SKM-1 treated with dmso at 0.1 percent for 144 hours (cell line): ENCODE data around the gene CCT8.

Source experiments
- DNase-seq: peaks from one replicate; lab custom pipeline; 2025; ENCODE audit not compliant: unreplicated experiment; lab: John Stamatoyannopoulos, UW

The CCT8 gene, protein sequence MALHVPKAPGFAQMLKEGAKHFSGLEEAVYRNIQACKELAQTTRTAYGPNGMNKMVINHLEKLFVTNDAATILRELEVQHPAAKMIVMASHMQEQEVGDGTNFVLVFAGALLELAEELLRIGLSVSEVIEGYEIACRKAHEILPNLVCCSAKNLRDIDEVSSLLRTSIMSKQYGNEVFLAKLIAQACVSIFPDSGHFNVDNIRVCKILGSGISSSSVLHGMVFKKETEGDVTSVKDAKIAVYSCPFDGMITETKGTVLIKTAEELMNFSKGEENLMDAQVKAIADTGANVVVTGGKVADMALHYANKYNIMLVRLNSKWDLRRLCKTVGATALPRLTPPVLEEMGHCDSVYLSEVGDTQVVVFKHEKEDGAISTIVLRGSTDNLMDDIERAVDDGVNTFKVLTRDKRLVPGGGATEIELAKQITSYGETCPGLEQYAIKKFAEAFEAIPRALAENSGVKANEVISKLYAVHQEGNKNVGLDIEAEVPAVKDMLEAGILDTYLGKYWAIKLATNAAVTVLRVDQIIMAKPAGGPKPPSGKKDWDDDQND

DNA sequence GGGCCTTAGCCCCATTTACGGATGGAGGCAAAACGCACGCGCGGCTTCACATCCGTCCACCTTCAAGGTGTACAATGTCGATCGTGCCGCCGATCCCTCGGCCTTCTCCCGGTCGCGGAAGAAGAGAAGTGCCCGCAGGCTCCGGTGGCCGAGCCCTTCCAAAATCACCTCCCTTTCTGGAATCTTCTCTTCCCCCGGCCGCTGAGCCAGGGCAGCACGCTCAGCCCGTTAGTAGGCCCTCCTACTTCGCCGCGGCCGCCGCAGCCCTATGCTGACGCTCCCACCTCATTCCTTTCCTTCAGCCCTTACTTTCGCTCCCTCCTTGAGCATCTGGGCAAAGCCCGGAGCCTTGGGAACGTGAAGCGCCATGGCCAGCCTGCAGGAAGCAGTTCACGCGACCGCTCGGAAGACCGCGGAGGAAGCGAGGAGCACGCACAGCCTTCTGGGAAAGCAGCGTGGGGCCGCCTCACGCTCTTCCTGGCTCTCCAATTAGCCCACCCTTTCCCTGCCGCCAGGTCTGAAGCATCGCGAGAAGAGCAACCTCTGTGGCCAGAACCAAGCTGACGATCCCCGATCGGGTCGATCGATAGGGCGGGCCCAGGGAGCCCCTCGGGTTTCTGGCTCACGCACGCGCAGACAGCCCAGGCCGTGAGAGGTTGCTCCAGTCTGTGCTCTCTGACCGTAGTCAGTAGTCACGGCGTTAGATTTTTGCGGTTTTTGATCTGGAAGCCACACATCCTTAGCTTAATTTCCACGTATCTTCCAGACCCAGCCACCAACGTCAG, at the start of gene CCT8:
Gene CCT8 (minus strand): TSS at position 427 of the 785 bp plus-strand sequence. CDS start 58 bp downstream, at position 369.
- DNase-seq, result peak; percentile 99

- no peak for DNase-seq
These were observed 48.3 kb upstream of the CCT8 start for GRCh38 chr21:29121759-29122158.

DNA sequence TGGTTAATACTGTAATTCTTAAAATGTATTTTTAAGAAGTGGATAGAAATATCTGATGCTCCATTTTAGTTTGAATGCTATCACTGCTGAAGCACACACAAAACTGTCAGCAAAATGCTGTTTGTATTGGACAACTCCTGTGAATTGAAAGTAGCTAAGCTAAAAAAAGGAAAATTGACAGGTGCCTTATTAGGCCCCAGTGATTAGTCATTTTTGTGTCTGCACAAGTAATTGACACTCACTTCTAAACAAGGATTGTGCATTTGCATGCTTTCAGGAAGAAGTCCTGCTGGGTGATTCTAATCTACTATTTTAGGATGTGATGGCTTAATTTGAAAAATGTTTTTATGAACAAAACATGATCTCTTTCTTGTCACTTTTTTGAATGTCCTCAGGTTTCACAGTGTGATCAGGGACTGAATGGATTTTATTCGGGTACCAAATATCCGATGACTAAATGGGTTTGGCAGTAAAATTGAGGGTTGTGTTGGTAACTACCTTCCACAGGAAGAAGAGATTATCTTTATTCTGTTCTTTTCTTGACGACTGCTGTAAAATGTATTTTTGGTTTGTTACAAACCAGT, 44.0 kb upstream of the CCT8 start:
- no peak for DNase-seq

DNA sequence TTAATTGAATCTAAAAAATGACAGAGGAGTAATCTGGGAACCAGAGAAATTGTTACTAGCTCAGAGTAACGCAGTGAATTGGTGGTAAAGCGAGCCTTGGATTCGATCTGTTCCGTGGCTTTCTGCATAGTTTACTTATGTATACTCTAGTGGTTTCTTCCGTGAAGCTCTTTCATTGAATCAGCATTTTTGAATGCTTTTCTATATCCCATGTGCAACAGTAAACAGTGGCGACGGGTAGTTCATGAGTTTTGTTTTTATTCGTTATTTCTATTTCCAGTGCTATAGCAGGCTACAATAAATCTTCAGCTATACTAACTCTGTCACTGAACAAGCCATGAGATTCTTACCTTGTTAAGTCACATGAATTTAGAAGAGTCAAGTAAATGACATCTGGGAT, 42.5 kb upstream of the CCT8 start:
- DNase-seq, result no peak

DNA sequence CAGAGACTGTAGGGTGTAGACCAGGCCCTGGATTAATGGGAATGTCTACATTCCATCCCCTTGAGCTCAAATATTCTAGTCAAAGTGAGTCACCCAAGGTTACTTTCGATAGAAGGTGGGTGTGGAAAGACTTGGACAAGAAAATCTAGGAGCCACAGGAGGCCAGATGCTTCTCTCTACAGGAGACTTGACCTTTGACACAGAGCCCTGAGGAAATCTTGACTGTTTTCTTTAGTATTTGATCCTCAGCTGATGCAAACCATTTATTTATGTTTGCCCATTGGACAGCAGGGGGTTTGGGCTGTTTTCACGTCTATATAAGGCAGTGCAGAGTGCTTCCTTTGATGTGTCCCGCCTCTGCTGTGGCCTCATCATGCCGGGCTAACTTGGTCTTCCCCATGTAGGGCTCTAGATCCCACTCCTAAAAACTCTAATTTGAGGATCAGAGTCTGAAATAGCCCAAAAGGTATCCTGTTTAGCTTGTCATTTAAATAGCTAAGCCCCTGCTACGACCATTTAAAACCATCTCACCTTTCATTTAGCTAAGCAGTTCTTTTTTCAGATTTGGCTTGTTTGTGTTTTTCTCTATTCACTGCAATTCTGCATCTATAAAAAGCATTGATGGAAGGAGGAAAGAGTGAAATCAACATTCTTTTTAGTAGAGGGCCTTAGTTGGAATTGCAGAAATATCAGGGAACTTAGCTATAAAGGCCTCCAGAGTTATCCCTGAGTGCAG, 41.5 kb upstream of the CCT8 start:
- DNase-seq, result no peak

DNA sequence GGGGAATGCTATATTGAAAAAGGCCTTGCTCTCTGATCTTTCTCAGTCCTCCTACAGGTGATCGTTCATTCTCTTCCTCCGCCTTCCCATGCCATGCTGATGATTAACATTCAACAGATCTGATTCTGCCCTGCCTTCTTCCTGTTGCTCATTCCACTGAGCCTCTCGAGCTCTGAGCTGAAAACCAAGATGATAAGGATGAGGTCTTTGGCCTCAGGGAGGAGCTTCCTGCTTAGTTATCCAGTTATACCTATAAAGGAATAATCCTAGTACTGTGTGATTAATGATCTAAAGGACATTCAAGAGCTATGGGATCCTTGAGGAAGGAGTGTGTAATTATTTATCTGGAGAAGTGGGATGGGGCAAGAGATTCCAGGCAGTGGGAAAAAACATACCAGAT, 31.8 kb upstream of the CCT8 start:
- no peak for DNase-seq

GRCh38 chr21:29104239-29104708, 30.8 kb upstream of the CCT8 start:
- no peak for DNase-seq

DNA sequence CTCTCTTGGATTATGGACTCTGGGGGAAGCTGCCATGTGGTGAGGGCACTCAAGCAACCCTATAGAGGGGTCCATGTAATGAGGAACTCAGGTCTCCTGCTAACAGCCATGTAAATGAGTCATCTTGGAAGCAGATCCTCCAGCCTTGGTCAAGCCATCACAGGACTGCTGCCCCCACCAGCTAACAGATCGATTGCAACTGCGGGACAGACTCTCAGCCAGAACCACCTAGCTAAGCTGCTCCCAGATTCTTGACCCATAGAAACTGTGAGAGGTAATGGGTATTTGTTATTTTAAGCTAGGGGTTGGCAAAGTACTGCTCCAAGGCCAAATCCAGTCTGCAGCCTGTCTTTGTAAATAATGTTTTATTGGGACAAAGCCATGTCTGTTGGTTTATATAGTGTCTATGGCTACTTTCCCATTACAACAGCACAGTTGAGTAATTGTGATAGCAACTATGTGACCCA, 29.4 kb upstream of the CCT8 start:
- no peak for DNase-seq

GRCh38 chr21:29098156-29098555, 24.7 kb upstream of the CCT8 start:
- no peak for DNase-seq

GRCh38 chr21:29096218-29097015, 23.0 kb upstream of the CCT8 start:
- DNase-seq, result peak; percentile 18

DNA sequence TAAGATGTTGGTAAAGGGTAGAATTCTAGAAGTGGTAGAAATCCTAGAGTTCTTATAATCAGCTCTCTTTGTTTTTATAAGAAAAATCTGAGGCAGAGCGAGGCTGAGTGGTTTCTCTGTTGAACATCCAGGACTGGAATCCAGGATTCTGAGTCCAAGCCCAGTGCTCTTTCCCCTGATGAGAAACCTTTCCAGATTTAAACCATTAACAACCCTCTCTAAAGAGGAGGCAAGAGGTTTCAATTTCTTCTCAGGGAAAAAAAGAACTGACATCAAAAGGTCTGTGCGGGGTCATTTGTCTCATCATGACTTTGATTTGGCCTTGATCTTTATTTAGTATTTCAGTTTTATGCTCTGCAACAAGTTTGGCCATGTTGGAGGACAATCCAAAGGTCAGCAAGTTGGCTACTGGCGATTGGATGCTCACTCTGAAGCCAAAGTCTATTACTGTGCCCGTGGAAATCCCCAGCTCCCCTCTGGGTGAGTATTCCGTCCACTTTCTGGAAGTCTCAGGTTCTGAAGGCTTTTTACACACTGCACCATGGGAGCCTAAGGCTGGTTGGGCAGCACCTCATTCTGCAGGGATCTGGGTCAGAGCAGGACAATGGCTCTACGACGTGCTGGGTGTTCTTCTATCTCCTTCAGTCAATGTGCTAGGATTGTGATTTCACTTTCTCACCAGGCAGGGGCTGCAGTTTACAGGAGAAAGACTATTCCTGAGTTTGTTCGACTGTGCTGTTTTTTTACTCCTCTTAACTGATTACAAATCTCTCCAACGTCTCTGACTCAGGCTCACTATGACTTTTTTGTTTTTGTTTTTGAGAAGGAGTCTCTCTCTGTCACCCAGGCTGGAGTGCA, 18.9 kb upstream of the CCT8 start:
- DNase-seq, result no peak

- DNase-seq, result no peak
These were observed 17.6 kb upstream of the CCT8 start for GRCh38 chr21:29091033-29091432.

DNA sequence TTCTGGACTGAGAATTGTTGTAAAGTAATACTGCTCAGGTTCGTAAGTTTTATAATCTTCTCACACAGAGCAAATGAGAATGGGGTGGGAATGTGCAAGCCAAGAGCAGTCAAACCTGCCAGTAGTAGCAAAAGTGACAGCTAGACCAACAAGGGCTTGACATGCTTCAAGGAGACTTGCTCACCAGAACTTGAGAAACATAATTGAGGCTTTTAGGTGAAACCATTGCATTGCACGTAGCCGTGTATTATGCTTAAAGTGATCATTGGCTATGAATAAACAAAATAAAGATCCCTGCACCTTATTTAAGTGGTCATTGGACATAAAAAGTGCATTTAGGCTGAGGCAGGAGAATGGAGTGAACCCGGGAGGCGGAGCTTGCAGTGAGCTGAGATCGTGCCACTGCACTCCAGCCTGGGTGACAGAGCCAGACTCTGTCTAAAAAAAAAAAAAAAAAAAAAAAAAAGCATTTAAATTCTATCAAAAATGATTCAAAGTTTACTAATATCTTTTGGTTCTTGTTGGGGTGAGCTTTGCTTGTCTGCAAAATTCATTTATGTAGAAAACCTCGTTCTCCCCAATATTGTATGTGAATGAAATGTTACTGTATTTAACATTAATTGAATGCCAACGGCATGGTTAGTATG, 11.8 kb upstream of the CCT8 start:
- no peak for DNase-seq

GRCh38 chr21:29084372-29084771, 10.9 kb upstream of the CCT8 start:
- DNase-seq, result no peak

- no peak for DNase-seq
These were observed 9.9 kb upstream of the CCT8 start for GRCh38 chr21:29083306-29083705.

GRCh38 chr21:29082046-29082815, 8.8 kb upstream of the CCT8 start:
- no peak for DNase-seq

DNA sequence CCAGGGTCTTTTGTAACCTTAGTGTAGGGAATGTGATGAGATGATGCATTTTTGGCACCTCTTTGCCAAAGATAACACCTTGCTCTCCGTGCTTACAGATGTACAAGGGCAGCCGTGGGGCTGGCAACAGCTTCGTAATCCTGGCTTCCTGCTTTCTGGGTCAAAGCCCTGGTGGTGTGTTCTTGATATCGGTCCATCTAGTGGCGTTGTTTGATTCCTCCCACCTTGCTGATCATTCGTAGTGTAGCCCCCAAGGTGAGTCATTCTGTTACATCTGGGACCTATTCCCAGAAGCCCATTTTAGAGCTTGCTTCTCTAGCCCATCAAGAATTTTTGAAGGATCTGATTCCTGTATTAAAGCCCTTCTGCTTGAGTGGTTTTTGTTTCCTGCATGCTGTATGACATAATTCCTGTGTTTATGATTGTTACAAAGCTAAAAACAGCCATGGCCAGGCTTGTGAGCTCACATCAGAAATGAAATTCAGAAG, 7.0 kb upstream of the CCT8 start:
- DNase-seq, result no peak
